Vagina (tissue), 2 donors: Measurements from ENCODE around the gene STK17B.

ENCODE experiments used
- CTCF ChIP-seq, 3 experiments: fragments of 450-650 bp in 2 of 3; fragments of 200-600 bp in 1 of 3; sonication (generic) in 1 of 3; IDR thresholded peaks; one replicate each; pipeline ENCODE4 v1.5.1; 2017 to 2019; ENCODE audit warnings: antibody characterized with exemption in 3 of 3, mild to moderate bottlenecking in 2 of 3, moderate library complexity in 2 of 3
- POLR2A ChIP-seq, 2 donors: fragments of 450-650 bp; IDR thresholded peaks; one replicate each; pipeline ENCODE4 v1.6.1; 2017; ENCODE audit warnings: antibody characterized with exemption in 2 of 2, mild to moderate bottlenecking in 2 of 2, moderate library complexity in 2 of 2

- TF ChIP-seq CTCF (IDR thresholded peaks at IDR 0.05) = no peak
- no peak for TF ChIP-seq POLR2A (IDR thresholded peaks at IDR 0.05)
Observed at GRCh38 chr2:196113061-196113974, 58.1 kb downstream of the STK17B start.
